ENCODE measurements around the gene ANO6.
"Not testable (repeated sequence)": the region's sequence is repeated elsewhere in the genome, so short reads cannot be mapped to it uniquely, and the experiment has no call there.

Gene ANO6

GRCh38 chr12:45215419-45216229, at the start of gene ANO6:
TSS of gene ANO6 (plus strand) at chr12:45216095. CDS start at chr12:45216322, 227 bp downstream.
- peak; percentile 95 for DNase-seq (ENCODE audit: low read depth)
- Histone ChIP-seq H3K9me3 (ENCODE audit: control insufficient read depth, low read length) (no peaks in the 10 kb centered on the region), H3K9ac (ENCODE audit: low read length) (peak within 1 kb of the TSS; percentile 98), H3K4me1 (ENCODE audit: control insufficient read depth, insufficient read depth, low read length) (peaks cover 29% of the 10 kb centered on the region), H3K4me3 (ENCODE audit: low read length) (peak within 1 kb of the TSS; percentile 85), H3K36me3 (ENCODE audit: control insufficient read depth, insufficient read depth, low read length, severe bottlenecking) (no peaks in the 10 kb centered on the region), H3K27me3 (replicated peaks; ENCODE audit: control insufficient read depth, insufficient read depth, low read length) (no peaks in the 10 kb centered on the region)

- no peaks in the 10 kb centered on the region for H3K9me3 ChIP-seq (ENCODE audit: control insufficient read depth, low read length)
- DNase-seq (ENCODE audit: low read depth) = no peak
- no peak overlapping the region for H3K4me3 ChIP-seq (ENCODE audit: low read length)
- no peaks in the 10 kb centered on the region for H3K36me3 ChIP-seq (ENCODE audit: control insufficient read depth, insufficient read depth, low read length, severe bottlenecking)
- peaks cover 14% of the 10 kb centered on the region for H3K4me1 ChIP-seq (ENCODE audit: control insufficient read depth, insufficient read depth, low read length)
- no peak overlapping the region for H3K9ac ChIP-seq (ENCODE audit: low read length)
- no peaks in the 10 kb centered on the region for H3K27me3 ChIP-seq (replicated peaks; ENCODE audit: control insufficient read depth, insufficient read depth, low read length)
Measured at GRCh38 chr12:45168976-45169375, 46.9 kb upstream of the ANO6 start.

- Histone ChIP-seq H3K4me3 (ENCODE audit: low read length) (no peak overlapping the region), H3K9ac (ENCODE audit: low read length) (no peak overlapping the region), H3K9me3 (ENCODE audit: control insufficient read depth, low read length) (peaks cover under 1% of the 10 kb centered on the region), H3K36me3 (ENCODE audit: control insufficient read depth, insufficient read depth, low read length, severe bottlenecking) (peaks cover 5% of the 10 kb centered on the region), H3K27me3 (replicated peaks; ENCODE audit: control insufficient read depth, insufficient read depth, low read length) (no peaks in the 10 kb centered on the region), H3K4me1 (ENCODE audit: control insufficient read depth, insufficient read depth, low read length) (peaks cover 10% of the 10 kb centered on the region)
- DNase-seq (ENCODE audit: low read depth) = peak; percentile 91
Measured at GRCh38 chr12:45170456-45171042, 45.3 kb upstream of the ANO6 start.

DNA sequence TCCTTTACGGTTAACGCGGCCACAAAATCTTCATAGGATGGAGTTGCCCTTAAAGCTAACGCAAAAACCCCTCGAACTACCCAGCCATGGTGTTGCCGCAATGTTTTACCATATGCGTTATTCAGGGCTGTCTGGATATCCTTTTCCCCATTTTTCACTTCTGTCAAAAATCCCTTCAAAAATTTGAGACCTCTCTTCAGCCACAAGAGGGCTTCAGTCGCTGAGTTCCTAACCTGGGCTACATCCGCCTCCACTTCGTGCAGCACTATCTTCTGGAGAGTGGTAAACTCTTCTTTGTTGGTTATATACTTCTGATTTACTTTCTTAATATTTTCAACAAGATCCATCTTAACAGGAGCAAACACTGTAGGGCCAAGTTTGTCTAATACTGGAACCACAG, 42.6 kb upstream of the ANO6 start:
- H3K9me3 ChIP-seq (ENCODE audit: control insufficient read depth, low read length) = peaks cover 27% of the 10 kb centered on the region
- H3K9ac ChIP-seq (ENCODE audit: low read length); H3K27me3 ChIP-seq (replicated peaks; ENCODE audit: control insufficient read depth, insufficient read depth, low read length); H3K4me3 ChIP-seq (ENCODE audit: low read length); H3K4me1 ChIP-seq (ENCODE audit: control insufficient read depth, insufficient read depth, low read length); DNase-seq (ENCODE audit: low read depth); H3K36me3 ChIP-seq (ENCODE audit: control insufficient read depth, insufficient read depth, low read length, severe bottlenecking): not testable (repeated sequence)

DNA sequence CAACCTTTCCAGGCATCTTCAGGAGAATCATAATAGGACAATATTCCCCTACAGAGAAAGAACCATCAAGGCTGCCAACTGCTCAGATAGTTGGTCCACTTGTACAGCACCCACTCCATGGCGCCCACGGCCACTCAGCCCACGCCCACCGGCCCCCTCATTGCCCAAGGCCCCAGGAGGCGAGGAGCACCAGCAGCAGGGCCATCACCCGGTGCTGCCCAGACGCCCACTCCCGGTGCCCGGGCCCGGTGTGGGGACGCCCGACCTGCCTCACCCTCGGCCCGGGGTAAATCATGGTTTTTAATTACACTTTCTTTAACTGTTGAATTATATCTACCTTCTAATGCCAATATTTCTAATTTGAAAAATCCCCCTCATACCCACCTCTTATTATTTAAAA, 41.3 kb upstream of the ANO6 start:
- H3K4me3 ChIP-seq (ENCODE audit: low read length) = no peak overlapping the region

DNA sequence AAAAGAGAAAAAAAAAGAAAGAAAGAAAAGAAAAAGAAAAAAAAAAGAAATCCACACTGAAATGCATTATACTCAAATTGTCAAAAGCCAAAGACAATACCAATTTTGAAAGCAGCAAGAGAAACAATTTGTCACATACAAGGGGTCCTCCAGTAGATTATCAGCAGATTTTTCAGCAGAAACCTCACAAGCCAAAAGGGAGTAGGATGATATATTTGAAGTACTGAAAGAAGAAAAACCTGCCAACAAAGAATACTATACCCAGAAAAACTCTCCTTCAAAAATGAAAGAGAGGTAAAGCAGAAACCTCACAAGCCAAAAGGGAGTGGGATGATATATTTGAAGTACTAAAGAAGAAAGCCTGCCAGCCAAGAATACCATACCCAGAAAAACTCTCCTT, 37.1 kb upstream of the ANO6 start:
- Histone ChIP-seq H3K4me1 (ENCODE audit: control insufficient read depth, insufficient read depth, low read length) (peaks cover 2% of the 10 kb centered on the region), H3K4me3 (ENCODE audit: low read length) (peak overlapping the region; percentile 37), H3K9me3 (ENCODE audit: control insufficient read depth, low read length) (peaks cover 38% of the 10 kb centered on the region), H3K27me3 (replicated peaks; ENCODE audit: control insufficient read depth, insufficient read depth, low read length) (no peaks in the 10 kb centered on the region), H3K9ac (ENCODE audit: low read length) (no peak overlapping the region), H3K36me3 (ENCODE audit: control insufficient read depth, insufficient read depth, low read length, severe bottlenecking) (peaks cover 14% of the 10 kb centered on the region)
- no peak for DNase-seq (ENCODE audit: low read depth)

More for the DNA sequence above, 41.3 kb upstream of the ANO6 start:
- H3K36me3 ChIP-seq (ENCODE audit: control insufficient read depth, insufficient read depth, low read length, severe bottlenecking) = peaks cover 14% of the 10 kb centered on the region
- no peak overlapping the region for H3K9ac ChIP-seq (ENCODE audit: low read length)
- H3K9me3 ChIP-seq (ENCODE audit: control insufficient read depth, low read length) = peaks cover 38% of the 10 kb centered on the region
- no peaks in the 10 kb centered on the region for H3K4me1 ChIP-seq (ENCODE audit: control insufficient read depth, insufficient read depth, low read length)
- DNase-seq (ENCODE audit: low read depth) = no peak
- H3K27me3 ChIP-seq (replicated peaks; ENCODE audit: control insufficient read depth, insufficient read depth, low read length) = no peaks in the 10 kb centered on the region

- DNase-seq (ENCODE audit: low read depth) = no peak
- Histone ChIP-seq H3K9me3 (ENCODE audit: control insufficient read depth, low read length) (peaks cover 19% of the 10 kb centered on the region), H3K36me3 (ENCODE audit: control insufficient read depth, insufficient read depth, low read length, severe bottlenecking) (peaks cover 5% of the 10 kb centered on the region), H3K27me3 (replicated peaks; ENCODE audit: control insufficient read depth, insufficient read depth, low read length) (no peaks in the 10 kb centered on the region), H3K9ac (ENCODE audit: low read length) (no peak overlapping the region), H3K4me3 (ENCODE audit: low read length) (no peak overlapping the region), H3K4me1 (ENCODE audit: control insufficient read depth, insufficient read depth, low read length) (peaks cover 6% of the 10 kb centered on the region)
Measured at GRCh38 chr12:45182511-45182910, 33.4 kb upstream of the ANO6 start.

DNA sequence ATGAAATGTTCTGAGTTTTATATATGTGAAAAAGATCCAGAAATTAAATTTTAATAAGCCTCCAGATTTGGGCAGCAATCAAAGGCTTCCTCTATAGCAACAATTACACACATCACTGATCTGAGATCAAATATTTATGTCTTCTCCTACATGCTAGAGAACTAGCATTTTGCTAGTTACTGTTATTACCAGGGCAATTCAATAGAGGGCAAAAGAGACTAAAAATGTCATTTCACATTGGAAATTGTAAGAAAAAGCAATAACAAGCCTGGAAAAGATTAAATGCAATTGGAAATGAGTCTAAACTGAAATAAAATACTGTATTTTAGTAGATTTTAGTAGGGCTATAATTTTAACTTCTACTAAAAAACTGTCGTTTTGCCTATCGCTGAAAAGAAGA, 32.6 kb upstream of the ANO6 start:
- Histone ChIP-seq H3K9me3 (ENCODE audit: control insufficient read depth, low read length) (peaks cover 12% of the 10 kb centered on the region), H3K27me3 (replicated peaks; ENCODE audit: control insufficient read depth, insufficient read depth, low read length) (no peaks in the 10 kb centered on the region), H3K4me1 (ENCODE audit: control insufficient read depth, insufficient read depth, low read length) (peaks cover 6% of the 10 kb centered on the region), H3K9ac (ENCODE audit: low read length) (peak overlapping the region; percentile 38), H3K36me3 (ENCODE audit: control insufficient read depth, insufficient read depth, low read length, severe bottlenecking) (peaks cover 5% of the 10 kb centered on the region), H3K4me3 (ENCODE audit: low read length) (no peak overlapping the region)
- peak; percentile 67 for DNase-seq (ENCODE audit: low read depth)

DNA sequence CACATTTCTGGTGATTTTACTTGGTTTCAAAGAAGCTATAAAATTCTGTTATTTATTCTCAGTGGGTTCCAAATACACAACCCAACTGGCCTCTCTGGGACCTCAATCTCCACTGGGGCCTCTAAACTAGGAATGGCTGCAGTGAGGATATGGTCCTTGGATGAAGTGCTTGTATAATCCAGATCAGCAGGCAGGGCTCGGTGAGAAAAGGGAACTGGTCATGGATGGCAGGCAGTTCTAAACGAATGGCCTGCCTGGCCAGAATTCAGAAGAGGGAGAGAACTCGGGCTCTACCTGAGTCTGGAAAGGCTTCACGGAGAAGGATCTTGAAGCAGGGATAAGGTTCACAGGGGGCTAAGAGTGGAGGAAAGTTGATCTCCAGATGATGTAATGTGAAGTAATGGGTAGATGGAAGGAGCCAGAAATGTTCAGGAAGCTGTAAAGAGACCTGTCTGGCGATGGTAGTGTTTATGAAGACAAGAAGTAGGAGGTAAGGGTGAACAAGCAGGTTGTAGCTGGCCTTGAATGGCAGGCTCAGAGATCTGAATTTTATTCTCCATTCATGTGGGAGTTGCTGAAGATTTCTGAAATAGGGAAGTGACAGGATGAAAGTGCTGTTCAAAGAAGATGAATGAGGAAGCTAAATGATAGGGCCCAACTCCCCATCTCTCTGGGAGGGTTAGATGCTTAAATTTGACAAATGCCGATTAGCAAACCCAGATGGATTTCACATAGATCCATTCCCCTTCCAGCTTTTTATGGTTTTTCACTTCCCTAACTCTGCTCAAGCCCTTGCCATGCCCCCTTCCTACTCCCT, 31.5 kb upstream of the ANO6 start:
- Histone ChIP-seq H3K36me3 (ENCODE audit: control insufficient read depth, insufficient read depth, low read length, severe bottlenecking) (no peaks in the 10 kb centered on the region), H3K4me1 (ENCODE audit: control insufficient read depth, insufficient read depth, low read length) (peaks cover 11% of the 10 kb centered on the region), H3K9me3 (ENCODE audit: control insufficient read depth, low read length) (peaks cover under 1% of the 10 kb centered on the region), H3K4me3 (ENCODE audit: low read length) (no peak overlapping the region), H3K27me3 (replicated peaks; ENCODE audit: control insufficient read depth, insufficient read depth, low read length) (no peaks in the 10 kb centered on the region), H3K9ac (ENCODE audit: low read length) (no peak overlapping the region)
- no peak for DNase-seq (ENCODE audit: low read depth)

GRCh38 chr12:45186762-45187161, 29.1 kb upstream of the ANO6 start:
- H3K27me3 ChIP-seq (replicated peaks; ENCODE audit: control insufficient read depth, insufficient read depth, low read length) = no peaks in the 10 kb centered on the region
- H3K9ac ChIP-seq (ENCODE audit: low read length) = no peak overlapping the region
- H3K4me3 ChIP-seq (ENCODE audit: low read length) = no peak overlapping the region
- no peaks in the 10 kb centered on the region for H3K36me3 ChIP-seq (ENCODE audit: control insufficient read depth, insufficient read depth, low read length, severe bottlenecking)
- no peaks in the 10 kb centered on the region for H3K9me3 ChIP-seq (ENCODE audit: control insufficient read depth, low read length)
- peaks cover 17% of the 10 kb centered on the region for H3K4me1 ChIP-seq (ENCODE audit: control insufficient read depth, insufficient read depth, low read length)
- no peak for DNase-seq (ENCODE audit: low read depth)

DNA sequence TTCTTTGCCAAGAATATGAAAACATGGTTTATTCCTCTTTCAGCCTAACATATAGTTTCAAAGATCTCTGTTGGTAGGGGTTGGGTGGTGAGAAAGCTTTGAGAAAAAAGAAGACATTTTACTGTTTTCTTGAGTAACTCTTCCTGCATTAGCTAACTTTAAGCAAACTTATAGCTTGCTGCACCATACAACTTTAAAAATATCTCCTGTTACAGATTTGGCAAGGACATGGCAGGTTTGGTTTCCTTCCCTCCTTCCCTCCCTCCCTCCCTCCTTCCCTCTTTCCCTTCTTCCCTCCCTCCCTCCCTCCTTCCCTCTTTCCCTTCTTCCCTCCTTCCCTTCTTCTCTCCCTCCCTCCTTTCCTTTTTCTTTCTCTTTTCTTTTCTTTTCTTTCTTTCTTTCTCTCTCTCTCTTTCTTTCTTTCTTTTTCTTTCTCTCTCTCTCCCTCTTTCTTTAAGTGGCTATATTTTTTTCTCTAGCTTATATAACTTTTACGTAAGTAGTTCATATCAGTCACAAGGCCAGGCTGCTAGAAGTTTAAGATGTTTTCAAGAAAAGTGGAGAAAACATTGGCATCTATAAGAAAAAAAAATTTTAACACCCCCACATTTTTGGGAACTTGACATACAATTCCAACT, 26.0 kb upstream of the ANO6 start:
- H3K27me3 ChIP-seq (replicated peaks; ENCODE audit: control insufficient read depth, insufficient read depth, low read length) = no peaks in the 10 kb centered on the region
- H3K4me3 ChIP-seq (ENCODE audit: low read length) = no peak overlapping the region
- H3K4me1 ChIP-seq (ENCODE audit: control insufficient read depth, insufficient read depth, low read length) = peaks cover 18% of the 10 kb centered on the region
- no peaks in the 10 kb centered on the region for H3K36me3 ChIP-seq (ENCODE audit: control insufficient read depth, insufficient read depth, low read length, severe bottlenecking)
- H3K9me3 ChIP-seq (ENCODE audit: control insufficient read depth, low read length) = no peaks in the 10 kb centered on the region
- H3K9ac ChIP-seq (ENCODE audit: low read length) = no peak overlapping the region
- DNase-seq (ENCODE audit: low read depth) = no peak
